Gastroesophageal sphincter (tissue), 3 donors: ENCODE results near the gene UGT8.

ENCODE experiments used
- CTCF ChIP-seq, 4 experiments: fragments of 200-600 bp in 2 of 4; fragments of 450-650 bp in 2 of 4; sonication (generic) in 1 of 4; IDR thresholded peaks; one replicate each; pipeline ENCODE4 v1.5.1; 2017 to 2019; ENCODE audit warnings: antibody characterized with exemption in 4 of 4, mild to moderate bottlenecking in 2 of 4, moderate library complexity in 2 of 4
- EP300 ChIP-seq: sonication (generic); formaldehyde crosslinking; IDR thresholded peaks from one replicate; pipeline ENCODE4 v1.6.1; 2017; ENCODE audit warnings: antibody characterized with exemption, mild to moderate bottlenecking
- POLR2A ChIP-seq, 2 donors: fragments of 450-650 bp; IDR thresholded peaks; one replicate each; pipeline ENCODE4 v1.6.1; 2017; ENCODE audit warnings: antibody characterized with exemption in 2 of 2, mild to moderate bottlenecking in 2 of 2, moderate library complexity in 1 of 2

GRCh38 chr4:114562176-114562904, 36.3 kb upstream of the UGT8 start:
- TF ChIP-seq CTCF (IDR thresholded peaks at IDR 0.05) (no peak), POLR2A (IDR thresholded peaks at IDR 0.05) (no peak), EP300 (no peak)
